HepG2 (cell line): ENCODE measurements around the gene P4HTM. TPM values are rescaled to one million over a fixed set of nuclear protein-coding genes. Genes with fewer than 3 reads are reported as not detected.
A peak's percentile ranks its signal among the peaks of the same experiment; 100 is the strongest.

Experiments used
- ATM ChIP-seq: fragments of 450-650 bp; IDR thresholded peaks from 2 replicates; pipeline ENCODE4 v1.7.1; 2017; ENCODE audit warnings: mild to moderate bottlenecking, borderline replicate concordance
- DBP ChIP-seq: sonication (generic); formaldehyde crosslinking; IDR thresholded peaks from 2 replicates; pipeline ENCODE4 v1.4.0; 2020; ENCODE audit warnings: missing genetic modification reagents; ENCODE audit errors: not compliant biosample characterization
- FOXP1 ChIP-seq, 2 experiments: fragments of 450-650 bp in 1 of 2; IDR thresholded peaks; 2 replicates each; pipeline ENCODE4 v1.6.1; 2017 to 2018; ENCODE audit warnings: antibody characterized with exemption in 1 of 2
- GLMP ChIP-seq: sonication (generic); formaldehyde crosslinking; IDR thresholded peaks from 2 replicates; pipeline ENCODE4 v1.9.0; 2021; ENCODE audit warnings: missing genetic modification reagents, mild to moderate bottlenecking, borderline replicate concordance
- HDAC2 ChIP-seq: sonication (generic); formaldehyde crosslinking; IDR thresholded peaks from 2 replicates; pipeline ENCODE4 v1.4.0; 2020; ENCODE audit warnings: missing genetic modification reagents
- PRMT3 ChIP-seq: sonication (generic); formaldehyde crosslinking; IDR thresholded peaks from 2 replicates; pipeline ENCODE4 v1.8.1; 2022; ENCODE audit warnings: low read depth, mild to moderate bottlenecking, moderate library complexity, missing genetic modification reagents, borderline replicate concordance
- RFX5 ChIP-seq: IDR thresholded peaks from 2 replicates; pipeline ENCODE4 v1.6.1; 2011; ENCODE audit warnings: low read depth, low read length, improper control_type of control experiment
- ZBTB4 ChIP-seq: sonication (generic); formaldehyde crosslinking; IDR thresholded peaks from 2 replicates; pipeline ENCODE4 v1.4.0; 2020; ENCODE audit warnings: missing genetic modification reagents, mild to moderate bottlenecking, borderline replicate concordance
- ZFP41 ChIP-seq: sonication (generic); formaldehyde crosslinking; IDR thresholded peaks from 2 replicates; pipeline ENCODE4 v1.4.0; 2020; ENCODE audit warnings: mild to moderate bottlenecking, missing genetic modification reagents, borderline replicate concordance
- ZMYM2 ChIP-seq: sonication (generic); formaldehyde crosslinking; IDR thresholded peaks from 2 replicates; pipeline ENCODE4 v1.8.0; 2022; ENCODE audit warnings: mild to moderate bottlenecking, missing genetic modification reagents
- ZNF10 ChIP-seq: sonication (generic); formaldehyde crosslinking; IDR thresholded peaks from 2 replicates; pipeline ENCODE4 v1.4.0; 2020; ENCODE audit warnings: mild to moderate bottlenecking, low read depth, missing genetic modification reagents, borderline replicate concordance
- ZNF335 ChIP-seq: sonication (generic); formaldehyde crosslinking; IDR thresholded peaks from 2 replicates; pipeline ENCODE4 v1.4.0; 2020; ENCODE audit warnings: missing genetic modification reagents
- ZNF619 ChIP-seq: sonication (generic); formaldehyde crosslinking; IDR thresholded peaks from 2 replicates; pipeline ENCODE4 v1.4.0; 2020; ENCODE audit warnings: mild to moderate bottlenecking, missing genetic modification reagents
- ZNF639 ChIP-seq: conservative IDR thresholded peaks from 2 replicates; pipeline ENCODE4 v1.6.1; 2018; ENCODE audit warnings: missing genetic modification reagents
- ZNF839 ChIP-seq: sonication (generic); formaldehyde crosslinking; IDR thresholded peaks from 2 replicates; pipeline ENCODE4 v1.4.0; 2020; ENCODE audit warnings: missing genetic modification reagents, mild to moderate bottlenecking, borderline replicate concordance
- polyA plus RNA-seq, 8 experiments: library from polyadenylated mRNA; depleted of rRNA in 3 of 8; stranded (reverse) in 7 of 8; unstranded in 1 of 8; fragments of >200 nt; fragmentation: Illumina TruSeq in 4 of 8; extraction: Trizol in 4 of 8; gene quantifications; 2 replicates each; pipeline versions ENCODE4 v1.2.1 to v1.2.3, GENCODE V29; 2011 to 2016; ENCODE audit warnings: low read depth in 4 of 8, missing spikeins in 1 of 8, mixed read lengths in 1 of 8; ENCODE audit not compliant: insufficient read depth in 1 of 8
- total RNA-seq, 5 experiments: library from RNA; depleted of rRNA; stranded (reverse); fragments of >200 nt; fragmentation: Illumina TruSeq; extraction: Trizol; gene quantifications; 2 replicates each; pipeline ENCODE4 v1.2.3, GENCODE V29; 2016; ENCODE audit warnings: low read depth in 1 of 5
- TF ChIP-seq, protein P1 (sequence below): sonication (generic); formaldehyde crosslinking; IDR thresholded peaks from 2 replicates; pipeline ENCODE4 v1.4.0; 2020; ENCODE audit warnings: missing genetic modification reagents
- TF ChIP-seq, protein P2 (sequence below): sonication (generic); formaldehyde crosslinking; conservative IDR thresholded peaks from 2 replicates; pipeline ENCODE4 v1.5.0; 2020; ENCODE audit warnings: missing genetic modification reagents
- TF ChIP-seq, protein P3 (sequence below): IDR thresholded peaks from 2 replicates; pipeline ENCODE4 v1.6.1; 2016; ENCODE audit warnings: missing genetic modification reagents, missing compliant biosample characterization

Gene P4HTM
- total and polyA plus RNA-seq, 2 of the 13 experiments (the other 11 are each of a cell fraction or from before 2014, with no cell fraction given), result 0.01 TPM; not detected in 1

DNA sequence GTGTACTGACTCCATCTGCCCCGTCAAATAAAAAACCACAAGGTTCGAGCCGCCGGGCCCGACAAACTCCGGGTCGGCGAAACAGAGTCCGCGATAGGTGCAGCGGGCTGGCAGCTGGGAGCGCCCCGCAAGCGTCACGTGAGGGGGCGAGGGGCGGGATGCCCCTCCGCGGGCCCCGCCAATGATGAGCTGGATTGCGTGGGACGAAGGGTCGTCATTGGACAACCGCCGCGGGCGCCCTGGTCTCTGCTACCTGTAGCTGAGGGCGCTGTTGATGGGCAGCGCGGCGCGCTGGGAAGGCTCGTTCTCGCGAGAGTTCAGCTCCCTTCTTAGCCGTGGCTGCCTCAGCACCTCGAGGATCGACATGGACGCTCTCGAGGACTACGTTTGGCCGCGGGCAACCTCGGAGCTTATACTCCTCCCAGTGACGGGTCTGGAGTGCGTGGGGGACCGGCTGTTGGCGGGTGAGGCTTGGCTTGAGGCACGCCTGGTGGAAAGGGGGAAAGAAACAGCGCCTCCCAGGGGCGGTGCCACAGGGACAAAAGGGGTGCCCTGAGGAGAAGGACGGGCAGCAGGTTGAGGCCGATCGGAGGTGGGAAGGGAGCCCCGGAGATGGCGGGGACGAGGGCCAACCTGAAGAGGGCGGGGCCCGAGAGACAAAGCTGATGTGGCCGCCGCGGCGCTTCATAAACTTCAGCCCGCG is 17.2 kb downstream of the P4HTM start, which contains the start of gene WDR6 (continued):
- TF ChIP-seq PRMT3 (CRISPR knock-in tag), result peak; percentile 79
- TF ChIP-seq ZMYM2 (CRISPR knock-in tag), result no peak
- TF ChIP-seq ATM, result no peak
- TF ChIP-seq, protein P1, sequence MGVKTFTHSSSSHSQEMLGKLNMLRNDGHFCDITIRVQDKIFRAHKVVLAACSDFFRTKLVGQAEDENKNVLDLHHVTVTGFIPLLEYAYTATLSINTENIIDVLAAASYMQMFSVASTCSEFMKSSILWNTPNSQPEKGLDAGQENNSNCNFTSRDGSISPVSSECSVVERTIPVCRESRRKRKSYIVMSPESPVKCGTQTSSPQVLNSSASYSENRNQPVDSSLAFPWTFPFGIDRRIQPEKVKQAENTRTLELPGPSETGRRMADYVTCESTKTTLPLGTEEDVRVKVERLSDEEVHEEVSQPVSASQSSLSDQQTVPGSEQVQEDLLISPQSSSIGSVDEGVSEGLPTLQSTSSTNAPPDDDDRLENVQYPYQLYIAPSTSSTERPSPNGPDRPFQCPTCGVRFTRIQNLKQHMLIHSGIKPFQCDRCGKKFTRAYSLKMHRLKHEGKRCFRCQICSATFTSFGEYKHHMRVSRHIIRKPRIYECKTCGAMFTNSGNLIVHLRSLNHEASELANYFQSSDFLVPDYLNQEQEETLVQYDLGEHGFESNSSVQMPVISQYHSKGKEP, result no peak
- TF ChIP-seq, protein P2, sequence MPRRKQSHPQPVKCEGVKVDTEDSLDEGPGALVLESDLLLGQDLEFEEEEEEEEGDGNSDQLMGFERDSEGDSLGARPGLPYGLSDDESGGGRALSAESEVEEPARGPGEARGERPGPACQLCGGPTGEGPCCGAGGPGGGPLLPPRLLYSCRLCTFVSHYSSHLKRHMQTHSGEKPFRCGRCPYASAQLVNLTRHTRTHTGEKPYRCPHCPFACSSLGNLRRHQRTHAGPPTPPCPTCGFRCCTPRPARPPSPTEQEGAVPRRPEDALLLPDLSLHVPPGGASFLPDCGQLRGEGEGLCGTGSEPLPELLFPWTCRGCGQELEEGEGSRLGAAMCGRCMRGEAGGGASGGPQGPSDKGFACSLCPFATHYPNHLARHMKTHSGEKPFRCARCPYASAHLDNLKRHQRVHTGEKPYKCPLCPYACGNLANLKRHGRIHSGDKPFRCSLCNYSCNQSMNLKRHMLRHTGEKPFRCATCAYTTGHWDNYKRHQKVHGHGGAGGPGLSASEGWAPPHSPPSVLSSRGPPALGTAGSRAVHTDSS (CRISPR knock-in tag), result no peak
- TF ChIP-seq ZNF839 (CRISPR knock-in tag), result no peak
- TF ChIP-seq ZNF335, result no peak; the same call in 1 of the 2 replicates
- peak; percentile 45 for TF ChIP-seq HDAC2 (CRISPR knock-in tag)
- TF ChIP-seq, protein P3, sequence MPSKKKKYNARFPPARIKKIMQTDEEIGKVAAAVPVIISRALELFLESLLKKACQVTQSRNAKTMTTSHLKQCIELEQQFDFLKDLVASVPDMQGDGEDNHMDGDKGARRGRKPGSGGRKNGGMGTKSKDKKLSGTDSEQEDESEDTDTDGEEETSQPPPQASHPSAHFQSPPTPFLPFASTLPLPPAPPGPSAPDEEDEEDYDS (CRISPR knock-in tag), result peak; percentile 89
- no peak for TF ChIP-seq GLMP (CRISPR knock-in tag)
- TF ChIP-seq RFX5, result peak; percentile 74
- TF ChIP-seq ZFP41 (CRISPR knock-in tag), result no peak
- TF ChIP-seq DBP, result no peak
- peak; percentile 67; the same call in 1 of the 2 replicates for TF ChIP-seq ZNF639 (CRISPR knock-in tag)
- no peak for TF ChIP-seq ZNF10
- TF ChIP-seq ZNF619 (CRISPR knock-in tag), result no peak
- TF ChIP-seq FOXP1 (IDR thresholded peaks at IDR 0.05), result no peak
- no peak; the same call in 1 of the 2 replicates for TF ChIP-seq FOXP1 (CRISPR knock-in tag; IDR thresholded peaks at IDR 0.05)
- no peak for TF ChIP-seq ZBTB4 (CRISPR knock-in tag)
